Amygdala (tissue), 56 donors: ENCODE data around the gene SMPD1.
"Not testable (repeated sequence)": the region's sequence is repeated elsewhere in the genome, so short reads cannot be mapped to it uniquely, and the experiment has no call there.

Experiments
- DNase-seq, 56 donors: peaks; one replicate each; lab custom pipeline; 2025; lab: John Stamatoyannopoulos, UW

Gene SMPD1

GRCh38 chr11:6387811-6388599 lies 2.3 kb upstream of the SMPD1 start:
- DNase-seq, result no peak

GRCh38 chr11:6388748-6389147 lies 1.5 kb upstream of the SMPD1 start:
- no peak for DNase-seq

GRCh38 chr11:6390718-6391469 lies 620 bp downstream of the SMPD1 start:
- DNase-seq, result no peak

- no peak for DNase-seq
Observed at GRCh38 chr11:6391537-6392134, 1.4 kb downstream of the SMPD1 start.

- not testable (repeated sequence) for DNase-seq
Observed at GRCh38 chr11:6392251-6392650, 2.0 kb downstream of the SMPD1 start.

- DNase-seq, result no peak
Observed at GRCh38 chr11:6393989-6394670, 3.9 kb downstream of the SMPD1 start.

GRCh38 chr11:6395470-6396060 lies 5.3 kb downstream of the SMPD1 start:
- DNase-seq, result no peak

GRCh38 chr11:6397156-6397555 lies 6.9 kb downstream of the SMPD1 start:
- no peak for DNase-seq

GRCh38 chr11:6397636-6398035 lies 7.4 kb downstream of the SMPD1 start:
- no peak for DNase-seq

- peak in 9 of 56 donors; percentile 27 to 58 (median 41) for DNase-seq
Observed at GRCh38 chr11:6400431-6401345, 10.4 kb downstream of the SMPD1 start.

GRCh38 chr11:6401464-6401863 lies 11.2 kb downstream of the SMPD1 start:
- DNase-seq, result no peak

- DNase-seq, result peak in 2 of 56 donors; percentile 21 to 41
Observed at GRCh38 chr11:6402061-6402470, 11.8 kb downstream of the SMPD1 start.

- DNase-seq, result no peak
Observed at GRCh38 chr11:6402561-6402981, 12.3 kb downstream of the SMPD1 start.

GRCh38 chr11:6403539-6403938 lies 13.3 kb downstream of the SMPD1 start:
- DNase-seq, result no peak

- DNase-seq, result peak in 36 of 56 donors; percentile 31 to 75 (median 50)
Observed at GRCh38 chr11:6404342-6405051, 14.2 kb downstream of the SMPD1 start.

GRCh38 chr11:6405052-6405667 lies 14.9 kb downstream of the SMPD1 start:
- peak in 44 of 56 donors; percentile 16 to 86 (median 62) for DNase-seq

- DNase-seq, result no peak
Observed at GRCh38 chr11:6405846-6406245, 15.6 kb downstream of the SMPD1 start.

- DNase-seq, result no peak
Observed at GRCh38 chr11:6406370-6406769, 16.1 kb downstream of the SMPD1 start.
